Activated T-helper 9 cell treated with anti-CD3 and anti-CD28 coated beads, Interleukin-2, amount 50 U/mL, for 16 hours (primary cell): ENCODE data around the gene NOVA2.

Experiments used
- DNase-seq: peaks from one replicate; pipeline ENCODE4 v3.0.0-alpha.2; 2020; ENCODE audit warnings: low read depth

The NOVA2 gene

GRCh38 chr19:45973553-45974338, at the start of gene NOVA2:
NOVA2 (minus strand) TSS chr19:45973865; CDS start chr19:45973351, 514 bp downstream.
- no peak for DNase-seq

- no peak for DNase-seq
Measured at GRCh38 chr19:46023311-46023779, 49.7 kb upstream of the NOVA2 start.

GRCh38 chr19:46022431-46023310, 49.0 kb upstream of the NOVA2 start, which contains the start of gene PGLYRP1:
PGLYRP1 (minus strand) TSS chr19:46023053; CDS start chr19:46023021, 32 bp downstream.
- no peak for DNase-seq

- DNase-seq, result no peak
Measured at GRCh38 chr19:46022061-46022430, 48.4 kb upstream of the NOVA2 start.

GRCh38 chr19:46021531-46022041, 47.9 kb upstream of the NOVA2 start:
- no peak for DNase-seq

GRCh38 chr19:46020819-46021125, 47.1 kb upstream of the NOVA2 start:
- no peak for DNase-seq

- no peak for DNase-seq
Measured at GRCh38 chr19:46019270-46019669, 45.6 kb upstream of the NOVA2 start.

GRCh38 chr19:46018729-46019251, 45.1 kb upstream of the NOVA2 start:
- no peak for DNase-seq

GRCh38 chr19:46017874-46018675, 44.4 kb upstream of the NOVA2 start:
- no peak for DNase-seq

- no peak for DNase-seq
Measured at GRCh38 chr19:46017095-46017429, 43.4 kb upstream of the NOVA2 start.

- peak; percentile 78 for DNase-seq
Measured at GRCh38 chr19:46016426-46017094, 42.9 kb upstream of the NOVA2 start.

GRCh38 chr19:46015687-46016425, 42.2 kb upstream of the NOVA2 start:
- DNase-seq, result no peak

- peak; percentile 57 for DNase-seq
Measured at GRCh38 chr19:46014941-46015686, 41.4 kb upstream of the NOVA2 start.

- no peak for DNase-seq
Measured at GRCh38 chr19:46014534-46014933, 40.9 kb upstream of the NOVA2 start.

GRCh38 chr19:46009530-46010510, 36.2 kb upstream of the NOVA2 start:
- peak; percentile 60 for DNase-seq

GRCh38 chr19:46006411-46006810, 32.7 kb upstream of the NOVA2 start:
- no peak for DNase-seq

GRCh38 chr19:46002678-46003275, 29.1 kb upstream of the NOVA2 start:
- DNase-seq, result no peak
